ENCODE measurements around the gene ATXN3.
"Not testable (repeated sequence)": the region's sequence is repeated elsewhere in the genome, so short reads cannot be mapped to it uniquely, and the experiment has no call there.

The ATXN3 gene

DNA sequence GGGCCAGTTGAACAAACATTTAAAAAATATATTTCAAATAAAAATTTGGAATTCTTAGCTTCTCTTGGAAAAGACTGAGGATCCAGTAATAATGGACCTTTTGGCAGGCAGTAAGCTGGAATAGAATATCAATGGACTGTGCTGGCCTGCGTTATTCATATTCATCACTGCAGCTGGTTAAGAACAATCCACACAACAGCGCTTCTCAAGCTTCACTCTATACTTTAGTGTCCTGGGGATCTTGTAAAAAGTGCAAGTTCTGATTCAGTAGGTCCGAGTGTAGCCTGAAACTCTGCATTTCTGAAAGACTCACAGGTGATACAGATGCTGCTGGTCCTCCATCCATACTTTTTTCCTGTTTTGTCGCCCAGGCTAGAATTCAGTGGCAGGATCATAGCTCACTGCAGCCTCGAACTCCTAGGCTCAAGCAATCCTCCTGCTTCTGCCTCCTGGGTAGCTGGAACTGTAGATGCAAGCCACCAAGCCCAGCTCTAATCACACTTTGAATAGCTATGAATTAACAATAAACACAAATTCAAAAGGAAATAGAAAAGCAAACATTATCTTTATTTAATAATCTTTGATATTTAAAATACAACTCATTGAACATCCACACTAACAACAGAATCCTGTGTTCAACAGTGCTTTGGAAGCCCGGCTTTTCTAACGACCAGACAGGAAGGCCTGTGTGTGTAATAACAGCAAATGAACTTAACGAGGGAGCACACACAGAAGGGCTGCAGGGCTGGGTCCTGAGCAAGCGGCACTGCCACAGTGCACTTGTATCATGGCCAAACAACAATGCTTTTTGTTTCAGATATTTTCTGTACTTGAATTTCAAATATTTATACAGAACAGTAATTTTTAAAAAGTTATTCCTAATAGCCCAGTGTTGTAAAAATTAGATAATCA is 48.1 kb downstream of the ATXN3 start:
- DNase-seq (ENCODE audit: low spot score) = no peak

DNA sequence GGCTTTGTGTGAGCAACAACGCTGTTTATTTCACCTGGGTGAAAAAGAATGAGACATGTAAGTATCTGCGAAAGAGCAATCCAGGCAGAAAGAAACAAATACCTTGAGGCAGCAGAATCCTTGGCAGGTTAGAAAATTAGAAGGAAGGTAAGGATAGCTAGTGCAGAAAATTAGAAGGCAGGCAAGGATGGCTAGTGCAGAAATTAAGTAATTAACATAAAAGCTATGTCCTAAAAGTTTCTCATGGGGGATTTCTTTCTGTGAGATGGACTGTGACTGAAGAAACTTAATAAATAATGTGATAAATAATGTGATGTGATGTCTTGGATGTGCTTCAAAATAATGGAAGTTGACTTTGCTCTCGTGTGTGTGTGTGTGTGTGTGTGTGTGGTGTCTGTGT is 56.6 kb downstream of the ATXN3 start:
- DNase-seq (ENCODE audit: low spot score) = no peak

- DNase-seq (ENCODE audit: low spot score) = not testable (repeated sequence)
These were observed 57.2 kb downstream of the ATXN3 start for GRCh38 chr14:92049221-92049620.

- DNase-seq (ENCODE audit: low spot score) = not testable (repeated sequence)
These were observed 60.5 kb downstream of the ATXN3 start for GRCh38 chr14:92045904-92046303.

DNA sequence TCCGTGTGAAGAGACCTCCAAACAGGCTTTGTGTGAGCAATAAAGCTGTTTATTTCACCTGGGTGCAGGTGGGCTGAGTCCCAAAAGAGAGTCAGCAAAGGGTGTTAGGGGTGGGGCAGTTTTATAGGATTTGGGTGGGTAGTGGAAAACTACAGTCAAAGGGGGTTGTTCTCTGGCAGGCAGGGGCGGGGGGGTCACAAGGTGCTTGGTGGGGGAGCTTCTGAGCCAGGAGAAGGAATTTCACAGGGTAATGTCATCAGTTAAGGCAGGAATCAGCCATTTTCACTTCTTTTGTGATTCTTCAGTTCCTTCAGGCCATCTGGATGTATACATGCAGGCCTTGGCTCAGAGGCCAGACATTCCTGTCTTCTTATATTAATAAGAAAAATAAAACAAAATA is 64.6 kb downstream of the ATXN3 start:
- not testable (repeated sequence) for DNase-seq (ENCODE audit: low spot score)

GRCh38 chr14:92041203-92041602 is 65.2 kb downstream of the ATXN3 start:
- DNase-seq (ENCODE audit: low spot score) = no peak

GRCh38 chr14:92040431-92041051 is 65.8 kb downstream of the ATXN3 start:
- peak; percentile 16 for DNase-seq (ENCODE audit: low spot score)

- DNase-seq (ENCODE audit: low spot score) = peak; percentile 95
These were observed 66.5 kb downstream of the ATXN3 start, which contains the start of gene TRIP11 for GRCh38 chr14:92039719-92040430. TSS of gene TRIP11 (minus strand) at chr14:92040059. CDS start at chr14:92039685, 374 bp downstream.

DNA sequence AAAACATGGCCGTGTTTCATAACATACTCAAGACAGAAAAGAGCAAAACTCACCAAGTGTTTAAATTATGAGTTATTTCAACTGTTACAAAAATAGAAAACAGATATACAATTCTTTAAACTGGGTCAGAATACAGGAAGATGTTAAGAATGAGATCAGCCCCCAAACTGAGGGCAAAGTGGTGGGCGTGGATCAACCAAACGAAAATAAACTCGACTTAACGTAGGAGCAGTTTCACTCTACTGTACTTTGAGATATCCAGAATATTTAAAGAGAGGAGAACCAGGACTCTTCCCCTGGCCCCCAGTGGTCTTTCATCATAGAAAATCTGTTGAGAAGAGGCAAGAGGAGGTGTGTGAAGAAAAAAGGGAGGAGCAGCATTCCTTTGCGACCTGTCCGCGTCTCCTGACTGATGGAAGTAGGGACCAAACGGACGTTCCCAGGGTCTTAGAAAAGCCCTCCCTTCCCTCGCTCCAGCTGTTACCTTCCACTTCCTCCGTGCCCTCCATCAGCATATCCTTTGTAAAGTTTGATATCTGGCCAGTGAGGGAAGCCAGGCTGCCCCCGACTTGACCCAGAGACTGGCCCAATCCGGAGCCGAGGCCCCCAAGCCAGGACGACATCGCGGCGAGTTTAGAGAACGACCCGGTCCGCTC is 67.2 kb downstream of the ATXN3 start:
- DNase-seq (ENCODE audit: low spot score) = peak; percentile 59

GRCh38 chr14:92037989-92038388 is 68.4 kb downstream of the ATXN3 start:
- peak; percentile 8 for DNase-seq (ENCODE audit: low spot score)

GRCh38 chr14:92035890-92036289 is 70.5 kb downstream of the ATXN3 start:
- no peak for DNase-seq (ENCODE audit: low spot score)

- no peak for DNase-seq (ENCODE audit: low spot score)
These were observed 72.3 kb downstream of the ATXN3 start for GRCh38 chr14:92033906-92034687.

GRCh38 chr14:92033433-92033832 is 72.9 kb downstream of the ATXN3 start:
- DNase-seq (ENCODE audit: low spot score) = no peak

- no peak for DNase-seq (ENCODE audit: low spot score)
These were observed 79.7 kb downstream of the ATXN3 start for GRCh38 chr14:92026548-92027190.

DNA sequence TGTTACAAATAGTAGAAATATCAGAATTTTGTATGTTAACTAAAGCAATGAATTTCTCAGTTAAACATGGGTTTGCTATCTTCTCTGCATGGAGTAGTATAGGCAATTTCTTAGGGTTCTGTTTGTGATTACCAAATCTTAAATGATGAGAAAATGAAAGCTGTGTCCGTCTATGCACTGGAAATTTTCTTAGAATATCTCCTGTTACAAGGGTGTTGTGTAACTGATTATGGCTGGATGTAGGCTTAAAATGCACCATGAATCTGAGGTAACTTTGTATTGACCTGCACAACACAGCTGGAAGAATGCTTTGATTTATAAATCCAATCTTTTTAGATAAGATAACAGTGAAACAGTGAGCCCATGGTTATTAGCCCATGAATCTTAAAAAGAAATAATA is 84.3 kb downstream of the ATXN3 start:
- DNase-seq (ENCODE audit: low spot score) = no peak

DNA sequence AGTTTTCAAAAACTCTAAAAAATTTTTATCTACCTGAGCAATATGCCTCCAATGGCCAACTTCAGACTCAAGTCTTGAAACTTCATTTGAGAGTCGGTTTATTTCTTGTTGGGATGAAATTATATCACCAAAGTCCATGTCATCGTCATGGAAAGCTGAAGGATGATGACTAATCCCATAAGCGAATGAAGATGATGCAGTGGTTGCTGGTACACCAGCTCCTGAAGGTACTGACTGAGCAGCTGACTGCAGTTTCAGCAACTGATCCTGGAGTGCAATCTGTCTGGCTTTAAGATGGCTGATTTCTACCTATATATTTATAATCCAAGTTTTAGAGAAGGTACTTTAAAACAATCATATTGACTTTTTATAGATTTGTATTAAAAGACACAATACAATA is 84.9 kb downstream of the ATXN3 start:
- DNase-seq (ENCODE audit: low spot score) = no peak

DNA sequence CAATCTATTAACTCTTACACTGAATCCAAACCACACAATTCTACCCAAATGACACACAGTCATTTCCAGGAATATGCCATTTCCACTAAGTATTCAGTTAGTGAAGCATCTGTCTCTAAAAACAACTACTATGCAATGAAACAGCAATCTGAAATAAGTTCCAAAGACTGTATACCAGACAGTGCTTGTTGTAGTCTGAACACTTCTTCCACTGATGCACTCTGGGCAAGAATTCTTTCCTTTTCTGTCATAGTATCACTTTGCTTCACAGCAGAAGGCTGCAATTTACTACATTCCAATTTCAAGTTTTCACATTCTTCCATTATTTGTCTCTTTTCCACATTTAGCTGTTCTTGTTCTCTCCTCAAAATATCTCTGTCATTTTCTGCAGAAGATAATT is 92.3 kb downstream of the ATXN3 start:
- DNase-seq (ENCODE audit: low spot score) = no peak

DNA sequence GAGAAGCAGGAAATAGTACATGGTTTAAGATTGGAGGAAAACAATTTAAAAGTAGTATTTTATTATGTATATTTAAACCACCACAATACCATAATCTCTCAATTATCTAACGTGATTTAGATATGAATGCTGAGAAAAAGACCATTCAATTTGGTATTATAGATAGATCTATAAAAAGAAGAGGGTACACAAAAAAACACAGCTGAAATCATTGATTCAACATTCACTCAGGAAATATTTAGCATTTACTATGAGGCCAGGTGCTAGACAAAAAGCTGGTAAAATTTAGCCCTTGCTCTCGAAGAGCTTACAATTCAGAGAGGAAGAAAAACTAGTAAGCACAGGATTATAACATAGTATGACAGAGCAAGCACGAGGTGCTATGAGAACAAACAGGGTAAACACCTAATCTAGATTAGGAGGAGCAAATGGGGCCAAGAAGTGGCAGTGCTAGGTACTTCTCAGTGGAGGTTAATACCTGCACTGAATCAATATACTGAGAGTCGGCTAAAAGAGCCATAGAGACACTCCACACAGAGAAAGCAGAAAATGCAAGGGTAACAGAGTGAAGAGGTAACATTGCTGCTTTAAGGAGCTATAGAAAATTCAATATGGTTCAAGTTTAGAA is 94.1 kb downstream of the ATXN3 start:
- DNase-seq (ENCODE audit: low spot score) = no peak

DNA sequence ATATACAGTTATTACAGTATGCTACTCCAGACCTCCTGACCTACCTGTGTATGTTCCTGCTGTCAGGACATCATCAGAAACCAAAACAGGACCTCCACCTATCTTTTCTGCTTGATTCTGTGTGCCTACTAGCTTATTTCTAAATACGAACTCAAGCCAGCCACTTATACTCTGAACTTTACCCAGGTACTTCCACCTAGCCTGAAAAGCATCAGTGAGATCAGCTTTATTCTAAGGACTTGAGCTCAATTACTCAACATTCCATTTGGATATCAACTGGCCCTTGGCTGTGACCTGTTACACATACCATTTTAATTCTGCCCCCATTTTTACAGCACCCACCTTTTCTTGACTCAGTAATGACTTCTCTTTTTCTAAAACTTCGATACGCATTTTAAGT is 95.7 kb downstream of the ATXN3 start:
- DNase-seq (ENCODE audit: low spot score) = no peak

DNA sequence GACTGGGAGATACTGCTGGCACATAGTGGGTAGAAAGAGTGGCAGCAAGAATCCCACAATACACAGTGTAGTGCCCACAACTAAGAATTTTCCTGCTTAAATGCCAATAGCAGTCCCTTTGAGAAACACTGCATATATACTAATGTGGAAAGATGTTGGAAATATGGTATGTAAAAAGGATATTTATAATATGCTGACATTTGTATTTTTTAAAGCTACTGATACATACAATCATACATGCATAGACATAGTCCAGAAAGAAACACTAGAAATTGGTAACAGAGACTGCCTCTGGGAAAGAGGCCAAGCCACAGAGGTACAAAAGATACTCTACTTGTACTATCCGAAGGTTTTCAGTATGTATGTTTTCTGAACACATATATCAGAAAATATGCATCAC is 96.8 kb downstream of the ATXN3 start:
- no peak for DNase-seq (ENCODE audit: low spot score)

Data from AG08395 (cell line).